Stomach smooth muscle (tissue), 2 donors: ENCODE results near the gene RPS4Y1.

Experiments
- H3K27ac ChIP-seq: one replicate; pipeline ENCODE4 v1.7.0; 2013; ENCODE audit warnings: mild to moderate bottlenecking, low read length, inconsistent platforms
- H3K27me3 ChIP-seq, 2 donors: one replicate each; pipeline ENCODE4 v1.7.0; 2013; ENCODE audit warnings: low read length in 2 of 2; ENCODE audit not compliant: insufficient read depth in 2 of 2, control insufficient read depth in 1 of 2
- H3K36me3 ChIP-seq, 2 donors: one replicate each; pipeline ENCODE4 v1.7.0; 2013; ENCODE audit warnings: low read length in 2 of 2; ENCODE audit not compliant: control insufficient read depth in 2 of 2, insufficient read depth in 2 of 2
- H3K4me1 ChIP-seq: one replicate; pipeline ENCODE4 v1.7.0; 2013; ENCODE audit warnings: low read length; ENCODE audit not compliant: control insufficient read depth, insufficient read depth
- H3K4me3 ChIP-seq, 2 donors: one replicate each; pipeline ENCODE4 v1.7.0; 2013; ENCODE audit warnings: low read length in 2 of 2
- H3K9ac ChIP-seq, 2 donors: one replicate each; pipeline ENCODE4 v1.7.0; 2013; ENCODE audit warnings: low read length in 2 of 2, mild to moderate bottlenecking in 1 of 2
- H3K9me3 ChIP-seq, 2 donors: one replicate each; pipeline ENCODE4 v1.7.0; 2013; ENCODE audit warnings: low read length in 2 of 2; ENCODE audit not compliant: control insufficient read depth in 2 of 2
- donor health status: healthy.
- donor health status: Pancreatic carcinoma.

Gene RPS4Y1

GRCh38 chrY:2874211-2874610 is 32.8 kb downstream of the RPS4Y1 start:
- Histone ChIP-seq H3K9ac (no peak overlapping the region), H3K9me3 (no peaks in the 10 kb centered on the region), H3K4me1 (no peaks in the 10 kb centered on the region), H3K27ac (no peak overlapping the region), H3K27me3 (no peaks in the 10 kb centered on the region), H3K36me3 (no peaks in the 10 kb centered on the region), H3K4me3 (no peak overlapping the region)

GRCh38 chrY:2883561-2883960 is 42.2 kb downstream of the RPS4Y1 start:
- no peaks in the 10 kb centered on the region for H3K27me3 ChIP-seq
- H3K9me3 ChIP-seq, result no peaks in the 10 kb centered on the region
- H3K4me1 ChIP-seq, result no peaks in the 10 kb centered on the region
- H3K9ac ChIP-seq, result no peak overlapping the region
- no peaks in the 10 kb centered on the region for H3K36me3 ChIP-seq
- no peak overlapping the region for H3K27ac ChIP-seq
- H3K4me3 ChIP-seq, result no peak overlapping the region

GRCh38 chrY:2885880-2886279 is 44.5 kb downstream of the RPS4Y1 start:
- Histone ChIP-seq H3K9me3 (no peaks in the 10 kb centered on the region), H3K4me3 (no peak overlapping the region), H3K9ac (no peak overlapping the region), H3K27ac (no peak overlapping the region), H3K27me3 (no peaks in the 10 kb centered on the region), H3K4me1 (no peaks in the 10 kb centered on the region), H3K36me3 (no peaks in the 10 kb centered on the region)

GRCh38 chrY:2887386-2887785 is 46.0 kb downstream of the RPS4Y1 start:
- no peaks in the 10 kb centered on the region for H3K36me3 ChIP-seq
- H3K9ac ChIP-seq, result no peak overlapping the region
- H3K27me3 ChIP-seq, result no peaks in the 10 kb centered on the region
- H3K4me1 ChIP-seq, result no peaks in the 10 kb centered on the region
- no peak overlapping the region for H3K4me3 ChIP-seq
- no peaks in the 10 kb centered on the region for H3K9me3 ChIP-seq
- H3K27ac ChIP-seq, result no peak overlapping the region

DNA sequence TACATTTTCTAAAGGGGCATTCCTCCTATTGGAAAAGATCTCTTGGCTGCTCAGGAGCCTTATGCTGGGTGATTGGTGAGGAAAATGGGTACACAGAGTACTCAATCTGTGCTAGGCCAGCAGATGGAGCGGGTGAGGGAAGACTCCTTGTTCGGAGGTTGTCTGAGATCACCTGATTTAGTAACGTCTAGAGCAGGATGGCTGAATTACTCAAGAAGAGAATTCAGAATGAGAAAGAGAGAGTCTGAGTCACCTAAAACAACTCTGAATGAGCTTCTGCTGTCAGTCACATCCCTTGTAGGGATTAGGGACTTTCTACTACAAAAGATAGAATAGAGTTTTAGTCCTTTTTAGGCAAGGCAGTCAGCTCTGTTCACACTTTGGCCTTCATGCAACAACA is 46.6 kb downstream of the RPS4Y1 start:
- H3K36me3 ChIP-seq, result no peaks in the 10 kb centered on the region
- H3K4me3 ChIP-seq, result no peak overlapping the region
- H3K27ac ChIP-seq, result no peak overlapping the region
- no peaks in the 10 kb centered on the region for H3K4me1 ChIP-seq
- no peak overlapping the region for H3K9ac ChIP-seq
- no peaks in the 10 kb centered on the region for H3K27me3 ChIP-seq
- no peaks in the 10 kb centered on the region for H3K9me3 ChIP-seq

DNA sequence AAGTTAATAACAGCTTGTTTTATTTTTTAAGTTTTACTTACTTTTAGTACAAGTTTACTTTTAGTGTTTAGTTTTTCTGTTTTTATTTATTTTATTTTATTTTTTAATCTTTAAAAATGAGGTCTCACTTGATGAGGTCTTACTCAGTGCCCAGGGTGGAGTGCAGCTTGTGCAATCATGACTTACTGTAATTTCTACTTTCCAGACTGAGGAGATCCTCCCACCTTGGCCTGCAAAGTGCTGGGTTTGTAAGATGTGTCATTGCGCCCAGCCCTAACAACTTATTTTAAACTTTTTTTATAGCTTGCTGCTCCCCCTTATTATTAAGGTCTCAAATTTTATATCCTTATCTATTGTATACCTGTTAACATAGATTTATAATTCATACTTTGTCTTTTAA is 52.1 kb downstream of the RPS4Y1 start:
- Histone ChIP-seq H3K9me3 (no peaks in the 10 kb centered on the region), H3K9ac (no peak overlapping the region), H3K4me3 (no peak overlapping the region), H3K27ac (no peak overlapping the region), H3K36me3 (no peaks in the 10 kb centered on the region), H3K4me1 (no peaks in the 10 kb centered on the region), H3K27me3 (no peaks in the 10 kb centered on the region)

DNA sequence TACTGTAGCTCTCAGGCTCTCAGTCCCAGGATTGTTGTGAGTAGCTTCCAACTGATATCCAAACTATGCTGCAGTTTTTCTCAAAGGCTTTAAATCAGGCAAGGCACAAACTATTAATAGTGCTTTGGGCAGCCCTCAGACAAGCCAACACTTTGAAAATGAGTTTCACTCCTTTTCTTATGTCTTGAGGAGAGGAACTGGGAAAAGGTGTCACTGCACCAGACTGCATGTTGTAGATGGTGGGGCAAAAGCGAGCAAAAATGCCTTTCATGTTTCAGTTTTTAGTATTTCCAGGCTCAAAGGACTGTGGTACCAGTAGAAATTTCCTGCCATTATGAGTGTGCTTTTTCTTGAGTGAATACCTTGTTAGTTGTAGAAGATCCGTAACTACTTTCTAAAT is 54.6 kb downstream of the RPS4Y1 start:
- H3K36me3 ChIP-seq, result no peaks in the 10 kb centered on the region
- no peaks in the 10 kb centered on the region for H3K9me3 ChIP-seq
- no peak overlapping the region for H3K27ac ChIP-seq
- H3K4me1 ChIP-seq, result no peaks in the 10 kb centered on the region
- no peak overlapping the region for H3K4me3 ChIP-seq
- no peak overlapping the region for H3K9ac ChIP-seq
- no peaks in the 10 kb centered on the region for H3K27me3 ChIP-seq

DNA sequence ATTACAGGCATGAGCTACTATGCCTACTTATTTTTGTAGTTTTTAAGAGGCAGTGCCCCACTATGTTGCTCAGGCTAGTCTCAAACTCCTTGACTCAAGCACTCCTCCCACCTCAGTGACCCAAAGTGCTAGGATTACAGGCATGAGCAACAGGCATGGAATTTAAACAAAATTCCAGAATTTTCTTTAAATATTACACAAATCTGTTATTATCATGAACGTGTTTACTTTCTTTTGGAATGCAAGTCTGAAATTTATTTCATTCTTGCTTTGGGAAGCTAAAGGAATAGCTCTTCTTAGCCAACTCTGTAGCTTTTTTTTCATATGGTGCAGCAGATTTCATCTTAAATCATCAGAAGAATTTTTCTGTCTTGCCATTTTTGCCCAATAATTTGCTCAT is 66.0 kb downstream of the RPS4Y1 start:
- Histone ChIP-seq H3K4me3 (no peak overlapping the region), H3K27ac (no peak overlapping the region), H3K9ac (no peak overlapping the region), H3K4me1 (no peaks in the 10 kb centered on the region), H3K36me3 (no peaks in the 10 kb centered on the region), H3K9me3 (no peaks in the 10 kb centered on the region), H3K27me3 (no peaks in the 10 kb centered on the region)

- Histone ChIP-seq H3K9ac (no peak overlapping the region), H3K27ac (no peak overlapping the region), H3K4me1 (no peaks in the 10 kb centered on the region)
Observed at GRCh38 chrY:2913066-2913815, 71.8 kb downstream of the RPS4Y1 start.

More at GRCh38 chrY:2913066-2913815, 71.8 kb downstream of the RPS4Y1 start:
- H3K9me3 ChIP-seq, result no peaks in the 10 kb centered on the region
- H3K27me3 ChIP-seq, result no peaks in the 10 kb centered on the region
- no peaks in the 10 kb centered on the region for H3K36me3 ChIP-seq
- H3K4me3 ChIP-seq, result no peak overlapping the region
